ENCODE results near the gene RPL19.
A peak's percentile ranks its signal among the peaks of the same experiment; 100 is the strongest.

Gene RPL19

DNA sequence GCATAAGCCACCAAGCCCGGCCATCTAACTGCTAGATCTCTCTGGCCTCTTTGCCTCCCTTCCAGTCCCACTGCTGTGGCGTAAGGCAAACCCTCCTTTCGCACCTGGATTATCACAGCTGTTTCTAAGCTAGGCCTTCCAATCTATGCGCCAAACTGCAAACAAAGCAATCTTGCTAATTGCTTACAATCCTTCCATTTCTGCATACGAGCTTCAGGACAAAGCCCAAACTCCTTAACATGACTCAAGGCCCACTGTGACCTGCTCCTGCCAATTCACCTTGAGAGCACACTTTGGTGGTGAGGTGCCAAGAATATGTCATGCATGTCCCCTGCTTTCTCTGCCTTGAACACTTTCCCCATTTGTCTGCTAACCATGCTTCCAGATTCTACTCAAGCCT is 28.1 kb upstream of the RPL19 start:
- H3K4me3 ChIP-seq (ENCODE audit: low read depth, low read length): no peak overlapping the region

DNA sequence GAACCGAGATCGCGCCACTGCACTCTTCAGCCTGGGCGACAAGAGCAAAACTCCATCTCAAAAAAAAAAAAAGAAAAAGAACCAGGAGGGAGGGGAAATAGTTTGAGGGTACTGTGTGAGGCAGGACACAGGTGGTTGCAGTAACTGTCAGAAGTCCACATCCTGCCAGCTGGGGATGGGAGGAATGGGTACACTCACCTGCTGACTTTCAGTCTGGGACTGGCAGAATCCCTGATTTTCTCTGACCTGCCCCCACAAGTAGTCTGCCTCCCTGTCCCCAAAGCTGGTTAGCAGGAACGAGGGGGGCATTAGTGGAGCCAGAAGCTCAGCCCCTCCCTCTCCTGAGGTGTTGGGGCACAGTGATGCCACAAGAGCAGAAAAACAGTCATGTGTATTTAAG is 27.0 kb upstream of the RPL19 start:
- H3K4me3 ChIP-seq (ENCODE audit: low read depth, low read length): no peak overlapping the region

DNA sequence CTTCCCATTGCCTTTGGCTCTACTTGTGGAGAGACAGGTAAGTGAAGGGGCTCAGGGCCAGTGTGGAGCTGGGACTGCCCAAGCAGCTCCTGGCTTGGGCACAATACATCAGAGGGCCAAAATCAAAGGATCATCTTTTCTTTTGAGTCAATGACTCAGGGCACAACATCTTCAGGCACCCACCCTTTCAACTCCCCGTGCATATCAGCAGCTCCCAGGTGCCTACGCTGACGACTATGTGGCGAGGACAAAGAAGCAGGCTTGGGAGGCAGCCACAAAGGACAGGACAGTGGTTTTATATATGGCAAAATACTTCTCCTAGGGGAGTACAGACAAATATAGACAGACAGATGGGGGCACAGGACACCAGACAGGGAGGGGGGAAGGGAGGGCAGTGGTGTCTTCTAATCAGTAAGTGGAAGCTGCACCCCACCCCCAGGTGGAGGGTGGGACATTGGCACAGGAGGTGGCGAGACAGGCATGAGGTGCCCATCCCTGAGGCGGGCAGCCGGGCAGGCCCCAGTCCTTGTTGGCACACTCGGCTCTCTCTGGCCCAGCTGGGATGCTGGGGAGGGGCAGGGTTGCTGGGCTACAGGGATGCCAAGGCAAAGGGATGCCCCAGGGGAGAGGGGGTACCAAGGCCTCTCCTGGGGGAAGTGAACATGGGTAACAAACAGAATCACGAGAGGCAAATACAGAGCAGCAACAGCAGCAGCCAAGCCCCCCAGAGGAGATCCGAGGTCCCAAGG is 26.4 kb upstream of the RPL19 start:
- H3K4me3 ChIP-seq (ENCODE audit: low read depth, low read length): no peak overlapping the region

DNA sequence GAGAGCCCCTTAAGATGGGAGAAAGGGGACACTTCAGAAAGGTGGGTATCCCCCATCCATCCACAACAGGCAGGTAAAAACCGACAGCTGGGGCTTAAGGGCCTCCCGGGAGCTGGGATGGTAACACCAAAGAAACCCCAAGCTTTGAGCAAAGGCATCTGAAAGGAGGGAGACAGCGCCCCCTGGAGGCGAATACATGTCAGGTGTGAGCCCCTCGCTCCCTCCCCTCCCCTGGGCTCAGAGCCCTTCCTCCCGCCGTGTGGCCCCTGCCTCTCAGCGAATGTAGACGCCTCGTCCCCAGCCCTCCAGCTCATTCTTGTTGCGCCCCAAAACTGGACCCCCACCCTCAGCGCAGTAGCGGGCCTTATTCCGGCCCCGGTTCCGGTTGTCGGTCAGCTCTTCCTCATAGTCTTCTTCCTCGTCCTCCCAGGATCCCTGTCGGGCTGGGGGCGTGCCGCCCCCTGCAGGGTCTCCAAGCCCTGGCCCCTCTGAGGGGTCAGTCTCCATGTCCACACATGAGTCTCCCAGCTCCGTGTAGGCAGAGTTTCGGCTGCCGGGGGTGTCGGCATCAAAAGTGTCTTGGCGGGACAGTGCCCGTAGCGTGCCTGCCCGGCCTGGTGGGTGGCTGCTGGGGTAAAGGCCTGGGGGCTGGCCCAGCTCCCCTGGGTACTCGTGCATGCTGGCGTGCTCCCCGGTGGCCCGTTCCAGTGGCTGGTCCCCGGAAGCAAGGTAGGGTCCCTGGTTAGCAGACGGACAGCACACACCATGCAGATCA is 25.0 kb upstream of the RPL19 start:
- peak overlapping the region; percentile 1 for H3K4me3 ChIP-seq (ENCODE audit: low read depth, low read length)

DNA sequence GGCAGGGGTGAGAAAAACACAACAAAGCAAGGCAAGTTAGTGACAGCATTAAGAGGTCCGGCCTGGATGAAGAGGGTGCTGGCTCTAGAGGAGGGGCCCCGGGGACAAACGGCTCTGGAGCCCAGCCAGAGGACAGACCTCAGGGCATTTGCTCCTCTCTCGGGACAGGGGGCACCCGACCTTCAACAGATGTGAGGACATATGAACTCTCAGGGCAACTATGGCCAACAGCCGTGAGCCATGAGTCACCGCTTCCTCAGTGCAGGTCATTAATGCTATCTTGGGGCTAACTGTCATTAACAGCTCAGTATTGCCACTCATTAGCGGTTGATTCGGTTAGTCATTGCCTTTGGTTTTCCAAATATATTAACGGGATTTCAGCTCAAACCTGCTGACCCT is 24.4 kb upstream of the RPL19 start:
- H3K4me3 ChIP-seq (ENCODE audit: low read depth, low read length): no peak overlapping the region

DNA sequence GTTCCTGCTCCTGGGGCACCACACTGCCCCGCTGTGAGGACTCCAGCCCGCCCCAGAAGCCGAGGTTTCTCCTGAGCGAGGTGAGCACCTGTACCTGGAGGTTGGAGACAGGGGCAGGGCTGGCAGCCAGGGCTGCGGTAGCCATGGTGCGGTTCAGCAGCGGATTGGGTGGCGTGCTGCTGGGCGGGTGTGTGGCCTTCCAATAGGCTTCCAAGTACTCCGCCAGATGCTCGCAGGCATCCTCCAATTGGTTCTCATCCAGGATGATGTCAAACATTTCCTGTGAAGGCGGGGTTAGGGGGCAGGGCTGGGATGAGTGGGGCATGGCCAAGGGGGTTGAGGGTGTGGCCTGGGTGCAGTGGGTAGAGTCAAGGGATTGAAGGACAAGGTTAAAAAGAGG is 22.8 kb upstream of the RPL19 start:
- no peak overlapping the region for H3K4me3 ChIP-seq (ENCODE audit: low read depth, low read length)

DNA sequence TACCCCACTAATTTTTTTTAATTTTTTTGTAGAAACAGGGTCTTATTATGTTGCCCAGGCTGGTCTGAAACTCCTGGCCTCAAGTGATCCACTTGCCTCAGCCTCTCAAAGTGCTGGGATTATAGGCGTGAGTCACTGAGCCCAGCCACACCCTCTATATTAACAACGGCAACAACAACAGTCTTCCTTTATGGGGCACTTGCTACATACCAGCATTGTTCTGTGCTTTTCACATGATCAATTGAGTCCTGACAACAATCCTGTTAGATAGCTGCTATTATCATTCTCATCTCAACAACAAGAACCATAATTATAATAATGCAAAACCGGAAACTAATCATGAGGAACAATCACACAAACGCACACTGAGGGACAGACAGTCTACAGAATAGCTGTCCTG is 21.5 kb upstream of the RPL19 start:
- H3K4me3 ChIP-seq (ENCODE audit: low read depth, low read length): no peak overlapping the region

DNA sequence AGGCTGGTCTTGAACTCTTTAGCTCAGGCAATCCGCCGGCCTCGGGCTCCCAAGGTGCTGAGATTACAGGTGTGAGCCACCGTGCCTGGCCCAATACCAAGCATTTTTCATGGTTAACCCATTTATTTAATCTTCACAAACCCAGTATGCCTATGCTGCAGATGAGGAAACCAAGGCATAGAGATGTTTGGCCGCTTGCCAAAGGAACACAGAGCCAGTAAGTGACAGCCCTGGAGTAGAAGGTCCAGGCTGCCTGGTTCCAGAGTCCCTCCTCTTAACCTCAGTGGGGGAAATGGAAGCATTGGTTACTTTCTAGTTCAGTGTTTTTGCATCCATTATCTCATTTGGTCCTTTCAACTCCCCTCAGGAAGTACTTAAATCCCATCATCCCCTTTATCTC is 18.8 kb upstream of the RPL19 start:
- H3K4me3 ChIP-seq (ENCODE audit: low read depth, low read length): no peak overlapping the region

DNA sequence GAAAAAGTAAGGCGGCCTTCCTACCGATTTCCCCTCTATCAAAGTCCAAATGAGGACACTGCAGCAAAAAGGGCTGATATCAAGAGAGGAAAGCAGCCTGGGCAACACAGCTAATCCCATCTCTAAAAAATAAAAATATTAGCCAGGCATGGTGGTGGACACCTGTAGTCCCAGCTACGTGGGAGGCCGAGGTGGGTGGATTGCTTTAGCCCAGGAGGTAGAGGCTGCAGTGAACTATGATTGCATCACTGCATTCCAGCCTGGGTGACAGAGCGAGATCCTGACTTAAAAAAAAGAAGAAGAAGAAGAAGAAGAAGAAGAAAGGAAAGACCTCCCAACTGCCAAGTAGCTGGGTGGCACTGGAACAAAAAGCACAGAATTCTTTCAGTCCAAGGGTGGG is 17.0 kb upstream of the RPL19 start:
- H3K4me3 ChIP-seq (ENCODE audit: low read depth, low read length): no peak overlapping the region

DNA sequence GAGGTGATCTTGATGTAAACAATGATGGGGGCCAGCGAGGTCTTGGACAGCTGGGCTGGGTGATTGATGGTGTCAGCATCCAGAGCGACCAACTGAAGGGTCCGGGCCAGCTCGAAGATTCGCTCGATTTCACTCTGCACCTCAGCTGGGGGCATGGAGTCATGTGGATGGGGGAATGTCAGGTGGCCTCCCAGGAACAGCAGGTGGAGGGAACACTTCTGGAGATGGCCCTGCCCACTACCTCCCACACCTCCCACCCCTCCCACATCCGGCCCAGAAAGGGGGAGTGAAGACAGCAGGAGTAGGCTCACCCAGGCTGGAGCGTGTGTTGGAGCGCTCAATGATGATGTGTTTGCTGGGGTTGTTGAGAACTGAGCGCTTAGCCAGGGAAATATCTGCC is 16.4 kb upstream of the RPL19 start:
- H3K4me3 ChIP-seq (ENCODE audit: low read depth, low read length): no peak overlapping the region

DNA sequence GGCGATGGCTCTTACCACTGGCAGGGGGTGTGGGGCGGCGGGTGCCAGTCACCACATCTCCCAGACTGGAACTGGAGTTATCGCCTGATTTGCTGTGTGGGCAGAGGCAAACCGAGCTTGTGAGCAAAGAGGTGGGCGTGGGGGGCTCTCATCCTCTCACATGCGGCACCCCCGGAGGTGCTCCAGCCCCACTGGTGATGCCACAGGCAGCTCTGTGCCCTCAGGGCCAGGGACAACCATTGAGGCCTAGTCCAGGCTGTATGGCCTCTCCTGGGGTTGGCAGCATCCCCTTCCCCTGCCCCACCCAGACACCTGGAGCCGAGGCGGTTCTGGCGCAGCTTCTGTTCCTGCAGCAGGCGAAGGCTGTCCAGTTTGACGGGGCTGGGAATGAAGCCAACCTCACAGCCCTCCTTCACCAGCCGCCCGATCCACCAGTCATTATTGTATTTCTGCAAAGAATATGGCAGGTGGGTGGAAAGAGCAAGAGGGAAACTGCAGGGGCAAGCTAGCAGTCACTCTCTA is 13.5 kb upstream of the RPL19 start:
- H3K4me3 ChIP-seq (ENCODE audit: low read depth, low read length): no peak overlapping the region

DNA sequence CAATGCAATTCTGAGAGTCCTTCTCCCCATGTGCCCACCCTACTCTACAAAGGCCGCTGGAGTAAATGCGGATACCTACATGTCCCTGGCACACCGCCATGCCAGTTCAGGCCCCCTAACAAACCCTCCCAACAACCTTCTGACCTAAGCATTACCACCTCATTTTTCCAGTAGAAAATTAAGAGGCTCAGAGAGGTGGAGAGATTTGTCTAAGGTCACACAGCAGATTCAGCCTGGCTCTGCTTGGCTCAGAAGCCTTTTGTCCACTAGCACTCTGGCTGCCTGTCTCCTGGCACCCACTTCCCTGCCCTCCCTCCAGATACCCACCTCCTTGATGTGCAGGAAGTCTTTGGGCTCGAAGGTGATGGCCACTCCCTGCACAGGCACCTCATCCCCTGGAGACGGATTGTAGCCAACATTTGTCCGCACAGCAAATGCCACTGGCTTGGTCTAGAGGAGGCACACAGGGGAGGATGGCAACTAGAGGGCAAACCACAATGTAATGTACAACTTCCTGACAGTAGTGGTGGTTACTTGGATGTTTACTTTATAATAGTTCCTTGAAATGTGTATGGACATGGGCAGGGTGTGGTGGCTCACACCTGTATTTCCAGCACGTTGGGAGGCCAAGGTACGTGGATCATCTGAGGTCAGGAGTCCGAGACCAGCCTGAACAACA is 12.8 kb upstream of the RPL19 start:
- H3K4me3 ChIP-seq (ENCODE audit: low read depth, low read length): no peak overlapping the region

DNA sequence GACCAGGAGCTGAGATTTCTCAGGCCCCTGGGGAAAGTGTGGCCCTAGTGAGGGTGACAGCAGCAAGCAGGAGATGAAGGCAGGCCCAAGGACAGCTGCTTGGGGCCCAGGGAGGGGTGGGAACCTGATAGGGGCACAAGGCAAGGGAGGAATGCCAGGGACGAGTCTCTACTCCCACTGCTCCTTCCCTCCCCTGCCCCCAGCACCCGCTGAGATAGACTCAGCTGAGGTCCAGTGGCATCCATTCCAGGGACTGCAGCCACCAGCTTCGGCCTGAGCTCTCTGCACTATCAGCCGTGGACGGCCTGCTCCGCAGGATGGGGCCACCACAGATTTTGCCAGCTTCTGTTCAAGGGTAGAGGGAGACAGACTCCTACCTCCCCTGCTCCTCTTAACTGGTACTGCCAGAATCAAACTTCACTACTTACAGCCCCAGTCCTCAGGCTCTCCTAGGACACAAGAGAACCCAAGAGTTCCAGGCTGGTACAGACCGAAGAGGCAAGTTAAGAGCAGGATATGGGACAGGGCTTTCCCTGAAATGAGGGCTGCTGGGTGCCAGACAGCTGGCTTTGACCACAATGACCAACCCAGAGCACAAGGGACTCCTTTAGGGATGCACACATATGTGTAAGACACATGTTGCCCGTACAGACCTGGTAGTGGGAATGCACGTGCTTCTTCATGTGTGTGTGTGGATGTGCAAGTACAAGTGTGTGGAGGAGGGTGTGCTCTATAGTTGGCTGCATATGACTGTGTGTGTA is 8.2 kb upstream of the RPL19 start:
- no peak overlapping the region for H3K4me3 ChIP-seq (ENCODE audit: low read depth, low read length)

DNA sequence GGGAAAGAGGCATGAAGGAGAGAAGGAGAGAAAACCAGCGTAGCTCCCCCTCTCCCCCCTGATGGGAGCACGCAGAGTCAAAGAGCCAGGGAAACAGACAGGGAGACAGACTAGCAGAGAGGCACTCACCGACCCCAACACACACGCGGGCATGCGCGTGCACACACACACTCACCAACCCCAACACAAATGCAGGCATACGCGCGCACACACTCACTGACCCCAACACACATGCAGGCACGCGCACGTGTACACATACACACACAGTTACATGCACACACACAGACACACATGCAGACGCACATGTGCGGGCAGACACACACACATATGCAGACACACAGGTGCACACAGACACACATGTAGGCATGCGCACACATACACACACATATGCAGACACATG is 7.2 kb upstream of the RPL19 start:
- H3K4me3 ChIP-seq (ENCODE audit: low read depth, low read length): no peak overlapping the region

DNA sequence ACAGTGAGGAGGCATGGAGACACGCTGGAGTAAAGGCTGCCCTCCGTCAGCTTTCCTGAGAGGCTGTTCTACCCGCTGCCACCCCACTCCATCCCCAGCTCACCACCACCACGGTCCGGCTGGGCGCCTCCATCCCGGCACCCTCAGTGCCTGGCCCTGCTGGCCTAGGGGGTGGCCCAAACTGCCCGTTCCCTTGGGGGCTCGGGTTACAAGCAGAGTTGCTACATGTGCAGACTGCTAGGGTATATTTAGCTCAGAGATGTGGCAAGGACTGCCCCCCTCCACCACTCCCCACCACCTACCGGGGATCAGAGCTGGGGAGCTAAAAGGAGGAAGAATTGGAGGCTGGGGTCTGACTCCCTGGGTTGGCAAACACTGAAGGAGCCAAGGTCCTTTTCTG is 6.7 kb upstream of the RPL19 start:
- H3K4me3 ChIP-seq (ENCODE audit: low read depth, low read length): no peak overlapping the region

DNA sequence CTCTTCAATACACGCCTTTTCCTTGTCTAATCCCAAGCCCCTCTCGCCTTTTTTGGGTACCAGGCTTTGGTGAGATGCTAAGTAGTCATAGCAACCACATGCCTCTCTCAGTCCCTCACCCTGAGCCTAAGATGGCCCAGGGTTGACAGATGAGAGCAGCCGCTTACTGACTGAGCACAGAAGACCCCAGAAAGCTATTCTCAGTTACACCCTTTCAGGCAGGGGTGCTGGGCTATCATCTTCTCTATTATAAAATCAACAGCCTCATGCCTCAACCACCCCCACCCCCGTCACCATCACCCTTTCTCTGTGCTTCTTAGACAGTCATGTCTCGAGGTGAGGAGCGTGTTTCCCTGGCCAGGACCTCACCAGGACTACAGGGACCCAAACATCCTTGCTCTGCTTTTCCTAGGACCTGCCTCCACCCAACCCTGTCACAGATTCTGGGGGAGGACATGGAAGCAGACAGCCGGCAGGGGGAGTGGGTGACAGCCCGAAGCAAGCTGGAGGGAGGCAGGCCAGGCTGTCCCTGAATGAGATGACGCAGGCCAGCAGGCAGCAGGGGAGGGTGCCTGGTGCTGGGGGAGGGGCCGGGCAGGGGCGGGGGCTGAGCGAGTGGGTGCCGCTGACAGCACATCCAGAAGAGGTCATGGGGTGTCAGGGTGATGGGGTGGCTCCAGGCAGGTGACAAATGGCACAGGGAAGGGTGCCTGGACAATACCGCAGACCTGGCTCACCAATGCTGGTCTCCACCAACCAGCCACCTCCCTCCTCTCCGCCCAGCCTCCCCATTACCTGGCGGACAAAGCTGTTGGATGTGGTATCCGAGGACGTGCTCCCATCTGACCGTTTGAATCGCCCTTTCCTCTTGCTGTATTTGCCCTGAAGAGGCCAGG is 5.7 kb upstream of the RPL19 start:
- H3K4me3 ChIP-seq (ENCODE audit: low read depth, low read length): no peak overlapping the region

DNA sequence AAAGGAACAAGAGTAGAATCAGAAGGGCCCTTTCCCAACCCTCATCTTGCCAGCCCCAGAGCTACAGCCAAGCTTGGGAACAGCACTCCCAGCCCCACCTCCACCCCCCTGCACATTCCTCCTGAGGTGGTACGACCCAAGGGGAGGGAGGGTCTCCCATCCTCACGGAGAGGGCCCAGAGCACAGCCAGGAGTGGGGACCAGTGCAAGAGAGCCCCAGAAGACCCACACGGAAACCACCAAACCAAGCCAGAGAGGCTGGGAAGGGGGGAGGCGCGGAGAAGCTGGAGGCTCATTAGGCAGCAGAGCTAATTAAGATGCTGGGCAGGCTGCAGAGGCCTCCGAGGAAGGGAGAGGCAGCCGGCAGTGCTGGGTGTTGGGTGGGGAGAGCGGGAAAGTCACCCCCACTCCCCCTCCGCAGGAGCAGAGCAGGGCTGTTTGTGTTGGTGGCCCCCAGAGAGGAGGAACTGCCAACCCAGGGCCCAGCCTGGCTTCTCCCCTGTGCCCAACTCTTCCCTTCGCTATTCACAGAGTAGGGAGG is 5.0 kb upstream of the RPL19 start:
- peak overlapping the region; percentile 20 for H3K4me3 ChIP-seq (ENCODE audit: low read depth, low read length)

DNA sequence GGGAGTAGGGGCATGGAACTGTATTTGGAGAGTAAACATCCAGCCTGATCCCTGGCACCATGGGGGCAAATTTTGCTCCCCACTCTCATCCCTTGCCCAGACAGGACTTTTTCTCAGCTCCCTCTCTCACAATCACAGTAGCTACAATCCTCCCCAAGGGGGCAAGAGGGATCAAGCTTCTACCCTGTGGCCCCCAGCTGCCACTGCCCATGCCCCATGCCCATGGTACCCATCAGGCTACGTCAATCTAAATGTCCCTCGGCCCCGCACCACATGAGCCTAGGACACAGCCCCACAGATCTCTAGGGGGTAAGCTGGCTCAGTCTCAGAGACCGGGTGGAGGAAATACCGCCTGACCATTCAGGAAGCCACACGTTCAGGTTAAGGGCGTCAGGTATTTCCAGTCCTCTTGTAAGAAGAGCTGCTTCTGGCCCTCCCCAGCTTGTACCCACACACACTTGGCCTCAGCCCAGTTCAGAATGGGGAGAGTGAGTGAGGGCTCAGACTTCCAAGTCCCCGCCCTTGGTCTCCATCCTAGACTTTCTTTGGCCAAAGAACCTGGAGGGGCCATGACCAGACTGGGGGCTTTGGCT is 4.4 kb upstream of the RPL19 start:
- peak overlapping the region; percentile 20 for H3K4me3 ChIP-seq (ENCODE audit: low read depth, low read length)

DNA sequence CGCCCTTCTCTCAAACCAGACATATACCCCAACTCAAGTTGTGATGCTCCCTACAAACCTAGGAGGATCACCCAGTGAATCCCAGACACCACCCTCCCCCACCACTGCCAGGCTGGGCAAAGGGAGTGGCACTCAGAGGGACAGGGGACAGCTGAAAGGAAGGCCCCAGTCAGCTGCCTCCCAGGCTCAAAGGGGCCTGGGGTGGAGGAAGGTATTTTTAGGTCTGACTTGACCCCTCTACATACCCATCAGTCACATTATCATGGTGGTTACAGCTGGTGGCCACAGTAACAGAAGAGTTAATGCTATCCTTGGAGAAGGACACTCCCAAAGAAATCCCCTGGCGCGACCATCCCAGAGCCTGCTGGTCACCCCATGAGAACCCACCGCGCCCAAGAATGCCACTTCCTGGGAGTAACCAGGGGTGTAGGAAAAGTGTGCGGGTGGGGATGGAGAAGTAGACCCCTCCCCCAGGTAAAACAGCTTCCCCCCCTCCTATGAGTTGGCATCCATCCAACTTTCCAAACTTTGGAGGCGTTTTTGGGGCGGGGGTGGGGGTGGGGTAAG is 3.8 kb upstream of the RPL19 start:
- peak overlapping the region; percentile 20 for H3K4me3 ChIP-seq (ENCODE audit: low read depth, low read length)

Measured in iPS-11a (cell line).